Measurements from ENCODE around the gene ARHGAP44. TPM values are rescaled to one million over a fixed set of nuclear protein-coding genes. Genes with fewer than 3 reads are reported as not detected.

Gene ARHGAP44
- total and polyA plus RNA-seq, 2 donors (not counting 1 experiment from before 2014, with no cell fraction given): 0.78 to 11.6 TPM

DNA sequence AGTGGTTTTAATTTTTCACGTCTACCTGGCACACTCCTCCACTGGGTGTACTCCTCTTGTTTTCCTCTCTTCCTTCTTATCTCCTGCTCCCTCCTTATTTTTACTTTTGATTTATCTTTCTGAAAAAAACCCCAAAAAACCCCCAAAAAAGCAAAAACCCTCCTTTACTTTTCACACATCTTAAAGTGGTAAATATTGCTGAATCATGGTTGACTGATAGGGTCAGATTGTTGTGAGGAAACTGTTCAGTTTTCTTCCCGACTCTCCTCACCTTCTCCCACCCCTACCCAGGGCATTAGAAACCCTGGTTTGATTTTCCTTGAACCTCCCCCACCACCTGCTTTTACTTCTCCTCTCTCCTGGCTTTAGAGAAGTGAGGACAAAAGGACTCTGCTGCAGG is 25.4 kb downstream of the ARHGAP44 start:
- Histone ChIP-seq H4K20me1 (ENCODE audit: control insufficient read depth, insufficient read depth, low read length, poor library complexity, severe bottlenecking) (no peaks in the 10 kb centered on the region), H3K4me3 (ENCODE audit: control extremely low read depth in 1 of 5, extremely low read depth in 1 of 5, insufficient read depth in 1 of 5, low read depth in 2 of 5, low read length in 4 of 5) (no peak overlapping the region), H3K4me1 (ENCODE audit: control insufficient read depth in 2 of 2, insufficient read depth in 2 of 2, low read length in 2 of 2) (peaks cover 14 to 15% of the 10 kb centered on the region in 2 donors), H3K9ac (ENCODE audit: low read length) (no peak overlapping the region), H3K36me3 (replicated peaks in 1 of 2; ENCODE audit: control extremely low read depth in 1 of 2, control insufficient read depth in 1 of 2, extremely low read depth in 1 of 2, insufficient read depth in 2 of 2, low read length in 1 of 2) (no peaks in the 10 kb centered on the region), H3K4me2 (replicated peaks; ENCODE audit: low read depth, low read length, poor library complexity, severe bottlenecking) (no peak overlapping the region), H3K79me2 (ENCODE audit: control insufficient read depth, insufficient read depth, low read length) (no peaks in the 10 kb centered on the region), H2AFZ (ENCODE audit: insufficient read depth, low read depth, low read length, poor library complexity, severe bottlenecking) (no peak overlapping the region), H3K27me3 (replicated peaks in 1 of 4; ENCODE audit: control extremely low read depth in 1 of 4, control insufficient read depth in 3 of 4, insufficient read depth in 4 of 4, low read length in 3 of 4) (no peaks in the 10 kb centered on the region), H3K27ac (ENCODE audit: low read length in 2 of 2) (no peak overlapping the region), H3K9me3 (ENCODE audit: control extremely low read depth in 1 of 3, control insufficient read depth in 2 of 3, insufficient read depth in 1 of 3, low read length in 2 of 3) (no peaks in the 10 kb centered on the region)
- WGBS (ENCODE audit: insufficient coverage): no CpG with 5 or more reads among the region's 2 CpGs
- Mint-ChIP-seq H3K4me3 (no peak overlapping the region), H3K27ac (no peak overlapping the region), H3K9me3 (ENCODE audit: insufficient read depth) (peaks cover 2% of the 10 kb centered on the region), H3K27me3 (no peaks in the 10 kb centered on the region), H3K4me1 (peaks cover 28% of the 10 kb centered on the region)
- TF ChIP-seq, protein P1, sequence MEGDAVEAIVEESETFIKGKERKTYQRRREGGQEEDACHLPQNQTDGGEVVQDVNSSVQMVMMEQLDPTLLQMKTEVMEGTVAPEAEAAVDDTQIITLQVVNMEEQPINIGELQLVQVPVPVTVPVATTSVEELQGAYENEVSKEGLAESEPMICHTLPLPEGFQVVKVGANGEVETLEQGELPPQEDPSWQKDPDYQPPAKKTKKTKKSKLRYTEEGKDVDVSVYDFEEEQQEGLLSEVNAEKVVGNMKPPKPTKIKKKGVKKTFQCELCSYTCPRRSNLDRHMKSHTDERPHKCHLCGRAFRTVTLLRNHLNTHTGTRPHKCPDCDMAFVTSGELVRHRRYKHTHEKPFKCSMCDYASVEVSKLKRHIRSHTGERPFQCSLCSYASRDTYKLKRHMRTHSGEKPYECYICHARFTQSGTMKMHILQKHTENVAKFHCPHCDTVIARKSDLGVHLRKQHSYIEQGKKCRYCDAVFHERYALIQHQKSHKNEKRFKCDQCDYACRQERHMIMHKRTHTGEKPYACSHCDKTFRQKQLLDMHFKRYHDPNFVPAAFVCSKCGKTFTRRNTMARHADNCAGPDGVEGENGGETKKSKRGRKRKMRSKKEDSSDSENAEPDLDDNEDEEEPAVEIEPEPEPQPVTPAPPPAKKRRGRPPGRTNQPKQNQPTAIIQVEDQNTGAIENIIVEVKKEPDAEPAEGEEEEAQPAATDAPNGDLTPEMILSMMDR (IDR thresholded peaks at IDR 0.05): no peak
- no peak for TF ChIP-seq EZH2 (IDR thresholded peaks at IDR 0.05; ENCODE audit: borderline replicate concordance, insufficient read depth, low read depth, low read length, poor library complexity, severe bottlenecking)
- POLR2A ChIA-PET: no interaction called here
- CTCF ChIA-PET: no interaction called here
- ATAC-seq (ENCODE audit: low read depth): no peak
- DNase-seq: no peak
- intact Hi-C loops (cut with micrococcal nuclease): no loop called here

DNA sequence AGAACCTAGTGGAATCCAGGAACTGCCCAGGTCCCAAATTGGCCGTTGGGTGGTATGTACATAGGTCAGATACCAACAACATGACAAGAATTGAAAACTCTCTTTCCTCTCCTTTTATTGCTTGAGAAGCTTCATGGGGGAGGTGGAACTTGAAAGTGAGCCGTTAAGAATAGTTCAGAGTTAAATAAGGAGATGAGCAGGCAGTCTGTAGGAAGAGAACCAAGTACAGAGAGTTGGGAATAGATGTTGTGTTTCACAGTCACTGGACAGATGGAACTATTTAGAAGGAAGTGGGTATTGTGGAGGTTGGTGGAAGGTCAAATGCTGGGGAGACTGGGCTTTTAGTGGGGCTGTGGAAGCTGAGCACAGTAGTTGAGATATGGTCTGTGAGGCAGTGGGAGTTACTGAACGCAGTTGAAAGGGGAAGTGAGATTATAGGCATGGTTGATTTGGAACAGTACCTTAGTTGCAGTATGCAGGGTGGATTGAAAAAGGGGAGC is 26.4 kb downstream of the ARHGAP44 start:
- DNase-seq: peak; percentile 69
- H3K36me3 ChIP-seq (replicated peaks in 1 of 2; ENCODE audit: control extremely low read depth in 1 of 2, control insufficient read depth in 1 of 2, extremely low read depth in 1 of 2, insufficient read depth in 2 of 2, low read length in 1 of 2): no peaks in the 10 kb centered on the region
- peak; percentile 97 for ATAC-seq (ENCODE audit: low read depth)
- H4K20me1 ChIP-seq (ENCODE audit: control insufficient read depth, insufficient read depth, low read length, poor library complexity, severe bottlenecking): no peaks in the 10 kb centered on the region
- intact Hi-C loops (cut with micrococcal nuclease): no loop called here
- no peaks in the 10 kb centered on the region for H3K27me3 ChIP-seq (replicated peaks in 1 of 4; ENCODE audit: control extremely low read depth in 1 of 4, control insufficient read depth in 3 of 4, insufficient read depth in 4 of 4, low read length in 3 of 4)
- H3K4me3 ChIP-seq (ENCODE audit: control extremely low read depth in 1 of 5, extremely low read depth in 1 of 5, insufficient read depth in 1 of 5, low read depth in 2 of 5, low read length in 4 of 5): peak overlapping the region in 2 of 5 experiments; percentile 17 to 19
- ChIA-PET POLR2A (no interaction called here), CTCF (no interaction called here)
- Mint-ChIP-seq H3K27ac (peak overlapping the region; percentile 72), H3K4me1 (peaks cover 28% of the 10 kb centered on the region), H3K27me3 (no peaks in the 10 kb centered on the region), H3K4me3 (peak overlapping the region; percentile 61), H3K9me3 (ENCODE audit: insufficient read depth) (no peaks in the 10 kb centered on the region)
- peaks cover 14 to 15% of the 10 kb centered on the region in 2 donors for H3K4me1 ChIP-seq (ENCODE audit: control insufficient read depth in 2 of 2, insufficient read depth in 2 of 2, low read length in 2 of 2)
- H3K4me2 ChIP-seq (replicated peaks; ENCODE audit: low read depth, low read length, poor library complexity, severe bottlenecking): peak overlapping the region; percentile 41
- peak overlapping the region; percentile 6 for H2AFZ ChIP-seq (ENCODE audit: insufficient read depth, low read depth, low read length, poor library complexity, severe bottlenecking)
- no peaks in the 10 kb centered on the region for H3K79me2 ChIP-seq (ENCODE audit: control insufficient read depth, insufficient read depth, low read length)
- 30% methylated on average over 2 of the region's 3 CpGs for WGBS (ENCODE audit: insufficient coverage)
- H3K27ac ChIP-seq (ENCODE audit: low read length in 2 of 2): peak overlapping the region in 1 of 2 donors; percentile 51
- H3K9ac ChIP-seq (ENCODE audit: low read length): peak overlapping the region; percentile 30
- H3K9me3 ChIP-seq (ENCODE audit: control extremely low read depth in 1 of 3, control insufficient read depth in 2 of 3, insufficient read depth in 1 of 3, low read length in 2 of 3): peaks cover 0 to 1% (median 0%) of the 10 kb centered on the region in 3 donors
- TF ChIP-seq, protein P1 (IDR thresholded peaks at IDR 0.05): no peak
- no peak for TF ChIP-seq EZH2 (IDR thresholded peaks at IDR 0.05; ENCODE audit: borderline replicate concordance, insufficient read depth, low read depth, low read length, poor library complexity, severe bottlenecking)

Data from B cell (primary cell).